Endothelial cell of umbilical vein (primary cell): Measurements from ENCODE around the gene ZNF701. TPM values are rescaled to one million over a fixed set of nuclear protein-coding genes. Genes with fewer than 3 reads are reported as not detected.

ENCODE experiments used
- BruUV-seq: library from RNA; stranded (reverse); fragments of 400-500 nt; replicated peaks from 2 replicates; lab custom pipeline; 2021; lab: Mats Ljungman, UMichigan
- CTCF ChIA-PET: fragments of 300-600, 350-600 bp; sonication (Branson Sonifier 250); formaldehyde crosslinking; loops from one replicate; lab custom pipeline; 2021; ENCODE audit warnings: antibody characterized with exemption, inconsistent platforms; lab: Charles Lee
- POLR2A ChIA-PET: fragments of 300-600, 350-600 bp; sonication (Branson Sonifier 250); formaldehyde crosslinking; loops from one replicate; lab custom pipeline; 2021; ENCODE audit warnings: antibody characterized with exemption, inconsistent platforms; lab: Charles Lee
- DNase-seq: peaks from one replicate; pipeline ENCODE4 v3.0.0-alpha.2; 2011; ENCODE audit warnings: low read depth, low spot score
- FAIRE-seq: peaks from 2 replicates; lab custom pipeline; 2011; peaks lifted over from hg19 to GRCh38; lab: Jason Lieb, UNC
- H2AFZ ChIP-seq: 2 replicates; pipeline ENCODE4 v1.6.0; 2012; ENCODE audit warnings: low read depth, low read length, control low read depth, inconsistent platforms
- H3K27ac ChIP-seq: 2 replicates; pipeline ENCODE4 v1.5.1; 2011; ENCODE audit warnings: low read depth, mild to moderate bottlenecking, control low read depth, low read length, moderate library complexity; ENCODE audit not compliant: insufficient read depth
- H3K27me3 ChIP-seq, 2 experiments: 2 replicates each; pipeline versions ENCODE4 v1.6.0 to v1.6.1; 2011; ENCODE audit warnings: low read length in 2 of 2, mixed read lengths in 1 of 2; ENCODE audit not compliant: control insufficient read depth in 2 of 2, insufficient read depth in 2 of 2
- H3K36me3 ChIP-seq, 2 experiments: 2 replicates in 1 of 2; 3 replicates in 1 of 2; pipeline ENCODE4 v1.5.1; 2011; ENCODE audit warnings: low read length in 2 of 2, mild to moderate bottlenecking in 1 of 2, moderate library complexity in 1 of 2; ENCODE audit not compliant: control insufficient read depth in 2 of 2, insufficient read depth in 2 of 2; ENCODE audit errors: extremely low read depth in 1 of 2
- H3K4me1 ChIP-seq: 3 replicates; pipeline ENCODE4 v1.5.1; 2011; ENCODE audit warnings: mild to moderate bottlenecking, low read length; ENCODE audit not compliant: control insufficient read depth, insufficient read depth; ENCODE audit errors: extremely low read depth
- H3K4me2 ChIP-seq: 2 replicates; pipeline ENCODE4 v1.6.1; 2011; ENCODE audit warnings: low read length, control low read depth, mixed read lengths; ENCODE audit not compliant: insufficient read depth
- H3K4me3 ChIP-seq, 3 experiments: fragments of 200-600 bp in 1 of 3; sonication (generic), shearing (Covaris generic) in 1 of 3; replicated peaks in 1 of 3; 2 replicates each; pipeline ENCODE4 v1.5.1; 2011 to 2016; ENCODE audit warnings: control low read depth in 3 of 3, low read length in 3 of 3, mild to moderate bottlenecking in 2 of 3, inconsistent platforms in 1 of 3, low read depth in 1 of 3, moderate library complexity in 1 of 3; ENCODE audit not compliant: insufficient read depth in 1 of 3
- H3K79me2 ChIP-seq: 2 replicates; pipeline ENCODE4 v1.6.0; 2012; ENCODE audit warnings: low read length, inconsistent platforms; ENCODE audit not compliant: control insufficient read depth, insufficient read depth
- H3K9ac ChIP-seq: replicated peaks from 2 replicates; pipeline ENCODE3; 2011; ENCODE audit warnings: low read length, control low read depth; ENCODE audit not compliant: insufficient read depth; ENCODE audit errors: extremely low read depth
- H3K9me1 ChIP-seq: replicated peaks from 3 replicates; pipeline ENCODE4 v1.6.0; 2011; ENCODE audit warnings: mild to moderate bottlenecking, low read length; ENCODE audit not compliant: control insufficient read depth, insufficient read depth; ENCODE audit errors: extremely low read depth
- H3K9me3 ChIP-seq: replicated peaks from 2 replicates; pipeline ENCODE4 v1.5.1; 2012; ENCODE audit warnings: low read length, inconsistent platforms; ENCODE audit not compliant: control insufficient read depth, insufficient read depth
- H4K20me1 ChIP-seq: replicated peaks from 2 replicates; pipeline ENCODE3; 2011; ENCODE audit warnings: mild to moderate bottlenecking, low read length; ENCODE audit not compliant: control insufficient read depth, insufficient read depth; ENCODE audit errors: extremely low read depth
- EZH2 ChIP-seq: IDR thresholded peaks from 2 replicates; pipeline ENCODE4 v1.6.1; 2012; ENCODE audit warnings: borderline replicate concordance, low read depth, mild to moderate bottlenecking, moderate library complexity, low read length, inconsistent platforms; ENCODE audit not compliant: severe bottlenecking
- FOS ChIP-seq: IDR thresholded peaks from 2 replicates; pipeline ENCODE4 v1.6.1; 2011; ENCODE audit warnings: mild to moderate bottlenecking, low read length, moderate library complexity, borderline replicate concordance; ENCODE audit not compliant: insufficient read depth
- GATA2 ChIP-seq: IDR thresholded peaks from 2 replicates; pipeline ENCODE4 v1.7.0; 2011; ENCODE audit warnings: low read depth, mild to moderate bottlenecking, moderate library complexity, mixed read lengths, low read length; ENCODE audit not compliant: insufficient read length, insufficient read depth
- JUN ChIP-seq: IDR thresholded peaks from 2 replicates; pipeline ENCODE4 v1.6.1; 2011; ENCODE audit warnings: borderline replicate concordance, low read depth; ENCODE audit not compliant: insufficient read length, insufficient read depth
- MYC ChIP-seq: IDR thresholded peaks from one replicate; pipeline ENCODE4 v1.6.1; 2011; ENCODE audit warnings: mild to moderate bottlenecking, low read depth, low read length
- POLR2AphosphoS5 ChIP-seq: IDR thresholded peaks from 2 replicates; pipeline ENCODE4 v1.6.1; 2012; ENCODE audit warnings: low read depth, mild to moderate bottlenecking, control low read depth, low read length, moderate library complexity; ENCODE audit not compliant: insufficient read depth
- dilution Hi-C: fragments of 300-500 bp; cut with MboI; formaldehyde crosslinking; loops from one replicate; pipeline ENCODE4 v1.15.0; 2019; ENCODE audit warnings: low sequenced_read_pairs; ENCODE audit not compliant: extremely low pct_ligation_motif_present
- intact Hi-C: fragments of 100-400 bp; cut with micrococcal nuclease; formaldehyde crosslinking; loops from one replicate; pipeline ENCODE4 v1.10.0; 2022
- polyA plus RNA-seq, 4 experiments: library from polyadenylated mRNA; depleted of rRNA in 3 of 4; stranded (reverse) in 3 of 4; unstranded in 1 of 4; fragments of >200 nt; gene quantifications; 2 replicates each; pipeline versions ENCODE4 v1.2.1 to v1.2.3, GENCODE V29; 2011 to 2012; ENCODE audit warnings: missing spikeins in 1 of 4
- total RNA-seq: library from RNA; stranded (reverse); gene quantifications from 2 replicates; pipeline ENCODE4 v1.2.3, GENCODE V29; 2021
- TF ChIP-seq, protein P1 (sequence below), 2 donors: IDR thresholded peaks; 1 replicate in 1 of 2; 2 replicates in 1 of 2; pipeline ENCODE4 v1.5.1; 2011; ENCODE audit warnings: low read length in 2 of 2, mild to moderate bottlenecking in 2 of 2, moderate library complexity in 2 of 2, control low read depth in 1 of 2, inconsistent platforms in 1 of 2, low read depth in 1 of 2; ENCODE audit not compliant: insufficient read depth in 1 of 2; ENCODE audit errors: extremely low read depth in 1 of 2

The ZNF701 gene
- total and polyA plus RNA-seq, 2 donors (not counting 3 experiments of a cell fraction or from before 2014, with no cell fraction given) = 4.4 to 12.1 TPM

DNA sequence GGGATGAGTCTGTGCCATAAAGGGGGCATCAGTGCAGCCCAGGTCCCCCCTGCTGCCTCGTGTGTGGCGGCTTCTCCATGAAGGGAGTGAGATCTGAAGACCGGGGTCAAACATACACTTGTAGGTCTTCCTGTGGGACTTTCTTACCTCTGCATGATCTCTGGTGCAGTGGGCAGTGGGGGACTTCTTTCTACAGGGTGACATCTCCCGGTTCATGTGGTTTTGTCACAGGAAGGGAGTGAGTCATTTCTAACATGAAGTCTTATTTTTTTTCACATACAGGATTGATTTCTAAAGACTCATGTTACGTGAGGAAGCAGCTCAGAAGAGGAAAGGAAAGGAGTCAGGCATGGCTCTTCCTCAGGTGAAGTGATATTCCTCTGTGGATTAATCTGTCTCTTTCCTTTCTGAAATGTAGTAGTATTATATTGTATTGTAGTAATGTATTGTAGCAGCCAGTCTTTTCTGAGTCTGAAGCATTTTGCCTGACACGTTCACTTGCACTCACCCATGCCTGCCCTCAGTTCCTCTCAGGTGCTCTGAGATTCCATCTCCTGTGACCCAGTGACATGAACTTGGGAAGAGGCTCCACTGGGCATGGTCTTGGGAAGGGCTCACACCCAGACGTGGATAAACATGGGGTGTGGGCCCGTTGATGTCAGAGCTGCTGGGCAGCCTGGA is 27.0 kb upstream of the ZNF701 start:
- no peaks in the 10 kb centered on the region for H3K27me3 ChIP-seq
- peaks cover 6% of the 10 kb centered on the region for H3K4me1 ChIP-seq
- DNase-seq (peak; percentile 17), FAIRE-seq (peak; percentile 12)
- POLR2A ChIA-PET = no interaction called here
- peaks cover 3% of the 10 kb centered on the region for H3K79me2 ChIP-seq
- CTCF ChIA-PET = no interaction called here
- peaks cover 0 to 2% of the 10 kb centered on the region in 2 experiments for H3K36me3 ChIP-seq
- TF ChIP-seq GATA2 (no peak), MYC (no peak), FOS (peak; percentile 26), JUN (peak; percentile 37), POLR2AphosphoS5 (no peak), EZH2 (no peak)
- TF ChIP-seq, protein P1, sequence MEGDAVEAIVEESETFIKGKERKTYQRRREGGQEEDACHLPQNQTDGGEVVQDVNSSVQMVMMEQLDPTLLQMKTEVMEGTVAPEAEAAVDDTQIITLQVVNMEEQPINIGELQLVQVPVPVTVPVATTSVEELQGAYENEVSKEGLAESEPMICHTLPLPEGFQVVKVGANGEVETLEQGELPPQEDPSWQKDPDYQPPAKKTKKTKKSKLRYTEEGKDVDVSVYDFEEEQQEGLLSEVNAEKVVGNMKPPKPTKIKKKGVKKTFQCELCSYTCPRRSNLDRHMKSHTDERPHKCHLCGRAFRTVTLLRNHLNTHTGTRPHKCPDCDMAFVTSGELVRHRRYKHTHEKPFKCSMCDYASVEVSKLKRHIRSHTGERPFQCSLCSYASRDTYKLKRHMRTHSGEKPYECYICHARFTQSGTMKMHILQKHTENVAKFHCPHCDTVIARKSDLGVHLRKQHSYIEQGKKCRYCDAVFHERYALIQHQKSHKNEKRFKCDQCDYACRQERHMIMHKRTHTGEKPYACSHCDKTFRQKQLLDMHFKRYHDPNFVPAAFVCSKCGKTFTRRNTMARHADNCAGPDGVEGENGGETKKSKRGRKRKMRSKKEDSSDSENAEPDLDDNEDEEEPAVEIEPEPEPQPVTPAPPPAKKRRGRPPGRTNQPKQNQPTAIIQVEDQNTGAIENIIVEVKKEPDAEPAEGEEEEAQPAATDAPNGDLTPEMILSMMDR (IDR thresholded peaks at IDR 0.05; ENCODE audit: extremely low read depth in 1 of 2, insufficient read depth in 1 of 2, low read depth in 1 of 2, low read length in 2 of 2) = no peak
- H3K4me3 ChIP-seq = no peak overlapping the region
- peak overlapping the region; percentile 18 for H3K27ac ChIP-seq
- no peaks in the 10 kb centered on the region for H3K9me3 ChIP-seq
- no peak overlapping the region for H3K4me2 ChIP-seq
- no peak overlapping the region for H2AFZ ChIP-seq
- dilution Hi-C loops = no loop called here
- no peaks in the 10 kb centered on the region for H4K20me1 ChIP-seq
- no TSS peak for BruUV-seq
- intact Hi-C loops = no loop called here
- no peak overlapping the region for H3K9ac ChIP-seq
- H3K9me1 ChIP-seq = no peaks in the 10 kb centered on the region
